ENCODE results near the gene GSPT1.

The GSPT1 gene

GRCh38 chr16:11884035-11884434 is 31.7 kb downstream of the GSPT1 start:
- no peak for TF ChIP-seq EZH2phosphoT487 (conservative IDR thresholded peaks at IDR 0.05; ENCODE audit: low read length)
- TF ChIP-seq, protein P1, sequence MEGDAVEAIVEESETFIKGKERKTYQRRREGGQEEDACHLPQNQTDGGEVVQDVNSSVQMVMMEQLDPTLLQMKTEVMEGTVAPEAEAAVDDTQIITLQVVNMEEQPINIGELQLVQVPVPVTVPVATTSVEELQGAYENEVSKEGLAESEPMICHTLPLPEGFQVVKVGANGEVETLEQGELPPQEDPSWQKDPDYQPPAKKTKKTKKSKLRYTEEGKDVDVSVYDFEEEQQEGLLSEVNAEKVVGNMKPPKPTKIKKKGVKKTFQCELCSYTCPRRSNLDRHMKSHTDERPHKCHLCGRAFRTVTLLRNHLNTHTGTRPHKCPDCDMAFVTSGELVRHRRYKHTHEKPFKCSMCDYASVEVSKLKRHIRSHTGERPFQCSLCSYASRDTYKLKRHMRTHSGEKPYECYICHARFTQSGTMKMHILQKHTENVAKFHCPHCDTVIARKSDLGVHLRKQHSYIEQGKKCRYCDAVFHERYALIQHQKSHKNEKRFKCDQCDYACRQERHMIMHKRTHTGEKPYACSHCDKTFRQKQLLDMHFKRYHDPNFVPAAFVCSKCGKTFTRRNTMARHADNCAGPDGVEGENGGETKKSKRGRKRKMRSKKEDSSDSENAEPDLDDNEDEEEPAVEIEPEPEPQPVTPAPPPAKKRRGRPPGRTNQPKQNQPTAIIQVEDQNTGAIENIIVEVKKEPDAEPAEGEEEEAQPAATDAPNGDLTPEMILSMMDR (IDR thresholded peaks at IDR 0.05; ENCODE audit: insufficient read depth, low read length, poor library complexity, severe bottlenecking) = no peak
- Histone ChIP-seq H3K9ac (ENCODE audit: low read length) (no peak overlapping the region), H3K4me2 (ENCODE audit: low read depth, low read length, poor library complexity, severe bottlenecking) (no peak overlapping the region), H3K9me3 (ENCODE audit: insufficient read depth, low read length) (no peaks in the 10 kb centered on the region), H2AFZ (ENCODE audit: low read depth, low read length, severe bottlenecking) (no peak overlapping the region), H3K79me2 (ENCODE audit: insufficient read depth, low read length) (0 out of 2 replicates have a peak, but pooled peaks cover 6% of the 10 kb centered on the region), H3F3A (ENCODE audit: insufficient read depth) (peaks cover 16% of the 10 kb centered on the region), H3K9me2 (replicated peaks; ENCODE audit: insufficient read depth, low read length) (no peaks in the 10 kb centered on the region), H3K4me3 (ENCODE audit: insufficient read depth, low read length, poor library complexity, severe bottlenecking) (no peak overlapping the region), H3K27ac (ENCODE audit: low read depth, low read length) (no peak overlapping the region), H3K27me3 (ENCODE audit: low read length) (no peaks in the 10 kb centered on the region), H4K20me1 (ENCODE audit: low read depth, low read length) (no peaks in the 10 kb centered on the region), H3K36me3 (ENCODE audit: low read length) (peaks cover 45% of the 10 kb centered on the region)

GRCh38 chr16:11880007-11880406 is 35.7 kb downstream of the GSPT1 start:
- Histone ChIP-seq H4K20me1 (ENCODE audit: low read depth, low read length) (no peaks in the 10 kb centered on the region), H3K27ac (ENCODE audit: low read depth, low read length) (no peak overlapping the region), H3K4me2 (ENCODE audit: low read depth, low read length, poor library complexity, severe bottlenecking) (no peak overlapping the region), H3K9me3 (ENCODE audit: insufficient read depth, low read length) (no peaks in the 10 kb centered on the region), H3K9ac (ENCODE audit: low read length) (no peak overlapping the region), H3K9me2 (replicated peaks; ENCODE audit: insufficient read depth, low read length) (no peaks in the 10 kb centered on the region), H3K27me3 (ENCODE audit: low read length) (no peaks in the 10 kb centered on the region), H3K4me3 (ENCODE audit: insufficient read depth, low read length, poor library complexity, severe bottlenecking) (no peak overlapping the region), H2AFZ (ENCODE audit: low read depth, low read length, severe bottlenecking) (no peak overlapping the region), H3K79me2 (ENCODE audit: insufficient read depth, low read length) (0 out of 2 replicates have a peak, but pooled peaks cover 6% of the 10 kb centered on the region), H3K36me3 (ENCODE audit: low read length) (peaks cover 37% of the 10 kb centered on the region), H3F3A (ENCODE audit: insufficient read depth) (peaks cover 8% of the 10 kb centered on the region; the same call in 1 of the 2 replicates)
- TF ChIP-seq, protein P1 (IDR thresholded peaks at IDR 0.05; ENCODE audit: insufficient read depth, low read length, poor library complexity, severe bottlenecking) = no peak
- TF ChIP-seq EZH2phosphoT487 (conservative IDR thresholded peaks at IDR 0.05; ENCODE audit: low read length) = no peak

DNA sequence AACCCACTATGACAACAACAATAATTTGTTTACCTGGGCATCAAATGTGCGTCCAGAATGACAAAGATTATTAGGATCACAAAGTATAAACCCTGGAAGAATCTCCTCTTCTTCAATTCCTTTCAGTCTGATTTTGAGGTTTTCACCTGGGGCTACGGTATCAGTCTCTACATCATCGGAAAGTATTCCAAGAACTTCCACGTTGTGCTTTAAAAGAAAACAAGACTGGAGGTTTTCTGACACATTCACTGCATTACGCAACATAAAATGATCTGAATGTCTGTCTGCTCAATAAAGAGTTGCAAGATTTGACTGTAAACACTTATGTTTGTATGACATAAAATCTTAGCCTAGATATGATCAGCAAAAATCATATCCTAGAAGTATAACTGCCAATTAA is 38.4 kb downstream of the GSPT1 start:
- Histone ChIP-seq H3K9ac (ENCODE audit: low read length) (no peak overlapping the region), H3K4me2 (ENCODE audit: low read depth, low read length, poor library complexity, severe bottlenecking) (no peak overlapping the region), H3K9me3 (ENCODE audit: insufficient read depth, low read length) (no peaks in the 10 kb centered on the region), H3K27me3 (ENCODE audit: low read length) (no peaks in the 10 kb centered on the region), H2AFZ (ENCODE audit: low read depth, low read length, severe bottlenecking) (no peak overlapping the region), H3K36me3 (ENCODE audit: low read length) (peaks cover 39% of the 10 kb centered on the region), H4K20me1 (ENCODE audit: low read depth, low read length) (no peaks in the 10 kb centered on the region), H3K79me2 (ENCODE audit: insufficient read depth, low read length) (0 out of 2 replicates have a peak, but pooled peaks cover 10% of the 10 kb centered on the region), H3K4me3 (ENCODE audit: insufficient read depth, low read length, poor library complexity, severe bottlenecking) (no peak overlapping the region), H3F3A (ENCODE audit: insufficient read depth) (peaks cover 23% of the 10 kb centered on the region), H3K27ac (ENCODE audit: low read depth, low read length) (no peak overlapping the region), H3K9me2 (replicated peaks; ENCODE audit: insufficient read depth, low read length) (no peaks in the 10 kb centered on the region)
- TF ChIP-seq, protein P1 (IDR thresholded peaks at IDR 0.05; ENCODE audit: insufficient read depth, low read length, poor library complexity, severe bottlenecking) = no peak
- TF ChIP-seq EZH2phosphoT487 (conservative IDR thresholded peaks at IDR 0.05; ENCODE audit: low read length) = no peak
